Measurements from ENCODE around the gene MAP6D1.
"Not testable (repeated sequence)": the region's sequence is repeated elsewhere in the genome, so short reads cannot be mapped to it uniquely, and the experiment has no call there.

Gene MAP6D1

DNA sequence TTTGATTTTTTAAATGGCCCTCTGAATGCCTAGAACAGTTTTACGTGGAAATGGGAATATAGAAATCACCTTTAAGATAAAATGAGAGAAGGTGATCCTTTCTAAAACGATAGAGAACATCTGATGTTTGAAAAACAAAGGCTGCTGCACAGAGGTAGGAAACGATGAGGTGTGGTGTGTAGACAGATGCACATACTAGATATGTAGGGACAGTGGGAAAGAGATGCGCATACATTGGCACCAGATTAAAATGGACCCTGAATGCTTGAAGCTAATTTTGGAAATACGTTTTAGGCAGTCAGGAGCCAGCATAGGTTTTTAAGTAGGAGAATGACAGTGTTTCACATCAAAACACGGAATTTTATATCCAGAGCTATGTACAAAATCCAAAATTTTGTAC lies 29.0 kb downstream of the MAP6D1 start:
- H2BK5ac ChIP-seq (ENCODE audit: low read length), result no peak overlapping the region
- no peaks in the 10 kb centered on the region for H3K27me3 ChIP-seq (ENCODE audit: insufficient read depth, low read length, poor library complexity)
- H2BK120ac ChIP-seq (ENCODE audit: low read depth, low read length), result no peak overlapping the region
- H3K23ac ChIP-seq (ENCODE audit: low read length), result no peak overlapping the region
- no CpG with 5 or more reads among the region's 6 CpGs for WGBS (ENCODE audit: extremely low coverage, insufficient coverage, low lambda C conversion rate)
- no peak overlapping the region for H3K9ac ChIP-seq (ENCODE audit: low read length)
- no peaks in the 10 kb centered on the region for H3K79me1 ChIP-seq (ENCODE audit: low read length)
- H3K4me1 ChIP-seq (ENCODE audit: control insufficient read depth, low read depth, low read length), result no peaks in the 10 kb centered on the region
- H3K56ac ChIP-seq (ENCODE audit: low read length), result no peak overlapping the region
- no peak overlapping the region for H3K27ac ChIP-seq (ENCODE audit: low read depth, low read length)
- DNase-seq, result no peak
- no peak overlapping the region for H3K4me2 ChIP-seq (ENCODE audit: low read length)
- no peak overlapping the region for H2AK5ac ChIP-seq (ENCODE audit: low read length)
- no peak overlapping the region for H2BK15ac ChIP-seq (replicated peaks; ENCODE audit: low read depth)
- no peak overlapping the region for H3K18ac ChIP-seq (ENCODE audit: low read length)
- no peak overlapping the region for H3K4ac ChIP-seq (ENCODE audit: low read depth, low read length)
- no peak overlapping the region for H4K8ac ChIP-seq (ENCODE audit: low read depth, low read length)
- H4K5ac ChIP-seq (ENCODE audit: low read length), result no peak overlapping the region
- no peak overlapping the region for H3K4me3 ChIP-seq (ENCODE audit: low read length)
- H3K36me3 ChIP-seq (ENCODE audit: control insufficient read depth, insufficient read depth, low read length), result peaks cover 9% of the 10 kb centered on the region
- H3K79me2 ChIP-seq (ENCODE audit: control insufficient read depth, insufficient read depth, low read length), result no peaks in the 10 kb centered on the region

DNA sequence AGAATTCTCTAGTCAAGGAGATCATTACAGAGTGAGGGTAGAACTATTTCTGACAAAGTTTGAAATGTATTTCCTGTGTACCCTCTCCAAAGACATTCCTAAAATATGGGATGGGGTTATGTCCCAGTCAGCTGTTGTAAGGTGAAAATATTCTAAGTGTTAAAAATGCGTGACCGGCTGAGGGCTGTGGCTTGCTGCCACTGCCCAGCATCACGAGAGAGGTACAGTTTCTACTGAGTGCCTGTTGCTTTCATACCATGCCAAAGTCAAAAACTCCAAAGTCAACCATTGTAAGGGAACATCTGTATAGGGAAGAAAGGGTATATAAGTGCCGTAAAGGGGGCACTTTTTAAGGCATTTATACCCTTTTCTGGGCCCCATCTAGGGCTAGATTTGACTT lies 30.9 kb downstream of the MAP6D1 start:
- Histone ChIP-seq H3K36me3 (ENCODE audit: control insufficient read depth, insufficient read depth, low read length) (peaks cover 2% of the 10 kb centered on the region), H3K4me2 (ENCODE audit: low read length) (no peak overlapping the region)
- no CpG with 5 or more reads among the region's 4 CpGs for WGBS (ENCODE audit: extremely low coverage, insufficient coverage, low lambda C conversion rate)

DNA sequence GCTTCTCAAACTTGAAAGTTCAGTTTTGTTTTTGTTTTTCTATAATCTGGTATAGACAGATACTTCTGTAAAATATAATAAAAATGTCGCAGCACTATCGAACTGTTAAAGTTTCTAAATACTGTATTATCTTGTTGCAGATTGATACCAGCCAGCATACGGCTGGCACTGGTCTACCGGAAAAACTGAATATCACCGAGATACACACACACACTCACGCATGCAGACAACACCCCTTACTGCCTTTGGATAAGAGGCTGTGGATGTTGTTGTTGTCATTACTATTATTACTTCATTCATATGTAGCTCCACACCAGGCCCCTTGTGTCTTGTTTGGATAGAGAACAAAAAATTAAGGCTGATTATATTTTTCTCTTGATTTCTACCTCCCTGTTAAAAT lies 32.4 kb downstream of the MAP6D1 start:
- Histone ChIP-seq H4K8ac (ENCODE audit: low read depth, low read length) (no peak overlapping the region), H3K9ac (ENCODE audit: low read length) (no peak overlapping the region), H3K4me3 (ENCODE audit: low read length) (no peak overlapping the region), H3K79me2 (ENCODE audit: control insufficient read depth, insufficient read depth, low read length) (no peaks in the 10 kb centered on the region), H3K4me2 (ENCODE audit: low read length) (no peak overlapping the region), H3K56ac (ENCODE audit: low read length) (no peak overlapping the region), H3K18ac (ENCODE audit: low read length) (no peak overlapping the region), H2BK120ac (ENCODE audit: low read depth, low read length) (no peak overlapping the region), H3K4ac (ENCODE audit: low read depth, low read length) (no peak overlapping the region), H3K4me1 (ENCODE audit: control insufficient read depth, low read depth, low read length) (no peaks in the 10 kb centered on the region), H2BK5ac (ENCODE audit: low read length) (no peak overlapping the region), H2AK5ac (ENCODE audit: low read length) (no peak overlapping the region), H4K5ac (ENCODE audit: low read length) (no peak overlapping the region), H3K79me1 (ENCODE audit: low read length) (no peaks in the 10 kb centered on the region), H3K23ac (ENCODE audit: low read length) (no peak overlapping the region), H3K27me3 (ENCODE audit: insufficient read depth, low read length, poor library complexity) (no peaks in the 10 kb centered on the region), H3K27ac (ENCODE audit: low read depth, low read length) (no peak overlapping the region), H2BK15ac (replicated peaks; ENCODE audit: low read depth) (no peak overlapping the region), H3K36me3 (ENCODE audit: control insufficient read depth, insufficient read depth, low read length) (peaks cover under 1% of the 10 kb centered on the region)
- DNase-seq, result no peak
- no CpG with 5 or more reads among the region's 6 CpGs for WGBS (ENCODE audit: extremely low coverage, insufficient coverage, low lambda C conversion rate)

More for the DNA sequence above, 30.9 kb downstream of the MAP6D1 start:
- Histone ChIP-seq H3K4me1 (ENCODE audit: control insufficient read depth, low read depth, low read length) (no peaks in the 10 kb centered on the region), H3K27ac (ENCODE audit: low read depth, low read length) (no peak overlapping the region), H3K79me2 (ENCODE audit: control insufficient read depth, insufficient read depth, low read length) (no peaks in the 10 kb centered on the region), H2BK120ac (ENCODE audit: low read depth, low read length) (no peak overlapping the region), H3K9ac (ENCODE audit: low read length) (no peak overlapping the region), H3K56ac (ENCODE audit: low read length) (no peak overlapping the region), H2BK15ac (replicated peaks; ENCODE audit: low read depth) (no peak overlapping the region), H2BK5ac (ENCODE audit: low read length) (no peak overlapping the region), H4K5ac (ENCODE audit: low read length) (no peak overlapping the region), H3K4me3 (ENCODE audit: low read length) (no peak overlapping the region), H3K27me3 (ENCODE audit: insufficient read depth, low read length, poor library complexity) (no peaks in the 10 kb centered on the region), H2AK5ac (ENCODE audit: low read length) (no peak overlapping the region), H3K18ac (ENCODE audit: low read length) (no peak overlapping the region), H3K4ac (ENCODE audit: low read depth, low read length) (no peak overlapping the region), H4K8ac (ENCODE audit: low read depth, low read length) (no peak overlapping the region), H3K23ac (ENCODE audit: low read length) (no peak overlapping the region), H3K79me1 (ENCODE audit: low read length) (no peaks in the 10 kb centered on the region)
- no peak for DNase-seq

DNA sequence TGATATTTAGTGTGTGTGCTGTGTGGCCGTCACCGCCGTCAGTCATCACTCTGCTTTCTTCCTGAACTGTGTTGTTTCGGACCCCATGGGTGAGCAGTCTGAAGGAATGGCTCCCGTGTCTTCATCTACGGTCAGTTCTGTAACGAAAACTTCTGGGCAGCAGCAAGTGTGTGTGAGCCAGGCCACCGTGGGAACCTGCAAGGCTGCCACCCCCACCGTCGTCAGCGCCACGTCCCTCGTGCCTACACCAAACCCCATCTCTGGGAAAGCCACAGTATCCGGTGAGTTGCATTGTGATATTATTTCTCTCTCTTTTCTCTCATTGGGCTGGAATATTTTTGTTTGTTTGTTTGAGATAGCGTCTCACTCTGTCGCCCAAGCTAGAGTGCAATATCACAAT lies 34.7 kb downstream of the MAP6D1 start:
- peaks cover 3% of the 10 kb centered on the region for H3K36me3 ChIP-seq (ENCODE audit: control insufficient read depth, insufficient read depth, low read length)
- WGBS (ENCODE audit: extremely low coverage, insufficient coverage, low lambda C conversion rate), result no CpG with 5 or more reads among the region's 16 CpGs

DNA sequence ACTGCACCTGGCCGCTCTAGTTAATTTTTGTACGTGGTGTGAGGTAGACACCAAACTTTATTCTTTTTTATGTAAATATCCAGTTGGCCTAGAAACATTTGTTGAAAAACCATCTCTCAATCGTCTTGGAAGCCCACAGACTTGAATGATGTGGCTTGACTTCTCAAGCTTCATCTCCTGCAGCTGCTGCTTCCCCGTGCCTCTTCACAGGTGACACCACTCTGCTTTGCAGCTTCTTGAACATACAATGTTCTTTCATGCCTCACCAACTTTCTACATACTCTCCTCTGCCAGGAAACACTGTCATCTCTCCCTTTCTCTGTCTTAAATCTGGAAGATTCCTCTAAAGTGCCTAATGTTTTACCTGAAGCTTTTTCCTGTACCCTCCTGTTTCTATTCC lies 35.6 kb downstream of the MAP6D1 start:
- Histone ChIP-seq H2AK5ac (ENCODE audit: low read length) (no peak overlapping the region), H2BK15ac (replicated peaks; ENCODE audit: low read depth) (no peak overlapping the region), H3K56ac (ENCODE audit: low read length) (no peak overlapping the region), H3K9ac (ENCODE audit: low read length) (no peak overlapping the region), H3K27ac (ENCODE audit: low read depth, low read length) (no peak overlapping the region), H3K4me1 (ENCODE audit: control insufficient read depth, low read depth, low read length) (no peaks in the 10 kb centered on the region), H2BK120ac (ENCODE audit: low read depth, low read length) (no peak overlapping the region), H3K27me3 (ENCODE audit: insufficient read depth, low read length, poor library complexity) (no peaks in the 10 kb centered on the region), H3K23ac (ENCODE audit: low read length) (no peak overlapping the region), H2BK5ac (ENCODE audit: low read length) (no peak overlapping the region), H3K79me1 (ENCODE audit: low read length) (no peaks in the 10 kb centered on the region), H3K4me3 (ENCODE audit: low read length) (no peak overlapping the region), H3K4me2 (ENCODE audit: low read length) (no peak overlapping the region), H3K79me2 (ENCODE audit: control insufficient read depth, insufficient read depth, low read length) (no peaks in the 10 kb centered on the region), H3K18ac (ENCODE audit: low read length) (no peak overlapping the region), H4K5ac (ENCODE audit: low read length) (no peak overlapping the region), H4K8ac (ENCODE audit: low read depth, low read length) (no peak overlapping the region), H3K4ac (ENCODE audit: low read depth, low read length) (no peak overlapping the region), H3K36me3 (ENCODE audit: control insufficient read depth, insufficient read depth, low read length) (peaks cover 3% of the 10 kb centered on the region)
- WGBS (ENCODE audit: extremely low coverage, insufficient coverage, low lambda C conversion rate), result no CpG with 5 or more reads among the region's 4 CpGs
- DNase-seq, result no peak

More for the DNA sequence above, 34.7 kb downstream of the MAP6D1 start:
- Histone ChIP-seq H3K4ac (ENCODE audit: low read depth, low read length) (no peak overlapping the region), H2BK120ac (ENCODE audit: low read depth, low read length) (no peak overlapping the region), H3K4me2 (ENCODE audit: low read length) (no peak overlapping the region), H3K27ac (ENCODE audit: low read depth, low read length) (no peak overlapping the region), H2BK15ac (replicated peaks; ENCODE audit: low read depth) (no peak overlapping the region), H3K9ac (ENCODE audit: low read length) (no peak overlapping the region), H3K27me3 (ENCODE audit: insufficient read depth, low read length, poor library complexity) (no peaks in the 10 kb centered on the region), H4K8ac (ENCODE audit: low read depth, low read length) (no peak overlapping the region), H3K4me1 (ENCODE audit: control insufficient read depth, low read depth, low read length) (no peaks in the 10 kb centered on the region), H3K18ac (ENCODE audit: low read length) (no peak overlapping the region), H3K56ac (ENCODE audit: low read length) (no peak overlapping the region), H3K79me1 (ENCODE audit: low read length) (no peaks in the 10 kb centered on the region), H2BK5ac (ENCODE audit: low read length) (no peak overlapping the region), H3K79me2 (ENCODE audit: control insufficient read depth, insufficient read depth, low read length) (no peaks in the 10 kb centered on the region), H4K5ac (ENCODE audit: low read length) (no peak overlapping the region), H3K23ac (ENCODE audit: low read length) (no peak overlapping the region), H3K4me3 (ENCODE audit: low read length) (no peak overlapping the region), H2AK5ac (ENCODE audit: low read length) (no peak overlapping the region)
- no peak for DNase-seq

DNA sequence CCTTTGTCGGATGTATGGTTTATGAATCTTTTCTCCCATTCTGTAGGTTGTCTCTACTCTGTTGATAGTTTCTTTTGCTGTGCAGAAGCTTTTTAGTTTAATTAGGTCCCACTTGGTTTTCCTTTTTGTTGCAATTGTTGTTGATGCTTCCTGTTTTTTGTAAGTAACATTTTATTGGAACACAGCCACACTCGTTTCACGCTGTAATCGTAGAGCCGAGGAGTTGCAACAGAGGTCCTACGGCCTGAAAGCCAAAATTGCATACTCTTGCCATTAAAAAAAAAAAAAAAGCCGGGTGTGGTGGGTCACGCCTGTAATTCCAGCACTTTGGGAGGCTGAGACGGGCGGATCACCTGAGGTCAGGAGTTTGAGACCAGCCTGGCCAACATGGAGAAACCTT lies 40.9 kb downstream of the MAP6D1 start:
- H3K4me2 ChIP-seq (ENCODE audit: low read length); H3K36me3 ChIP-seq (ENCODE audit: control insufficient read depth, insufficient read depth, low read length); H3K4me1 ChIP-seq (ENCODE audit: control insufficient read depth, low read depth, low read length); H3K79me1 ChIP-seq (ENCODE audit: low read length); H3K23ac ChIP-seq (ENCODE audit: low read length); H2BK5ac ChIP-seq (ENCODE audit: low read length); H2BK120ac ChIP-seq (ENCODE audit: low read depth, low read length); DNase-seq; H3K4me3 ChIP-seq (ENCODE audit: low read length); H3K18ac ChIP-seq (ENCODE audit: low read length); H3K27ac ChIP-seq (ENCODE audit: low read depth, low read length); H4K8ac ChIP-seq (ENCODE audit: low read depth, low read length); H3K9ac ChIP-seq (ENCODE audit: low read length); H2BK15ac ChIP-seq (replicated peaks; ENCODE audit: low read depth); H3K79me2 ChIP-seq (ENCODE audit: control insufficient read depth, insufficient read depth, low read length); H3K27me3 ChIP-seq (ENCODE audit: insufficient read depth, low read length, poor library complexity); H4K5ac ChIP-seq (ENCODE audit: low read length); H3K4ac ChIP-seq (ENCODE audit: low read depth, low read length); H2AK5ac ChIP-seq (ENCODE audit: low read length); H3K56ac ChIP-seq (ENCODE audit: low read length): not testable (repeated sequence)
- 100% methylated on average over 1 of the region's 10 CpGs for WGBS (ENCODE audit: extremely low coverage, insufficient coverage, low lambda C conversion rate)
